ENCODE measurements around the gene C12orf76.
"Not testable (repeated sequence)": the region's sequence is repeated elsewhere in the genome, so short reads cannot be mapped to it uniquely, and the experiment has no call there.

The C12orf76 gene

GRCh38 chr12:110048242-110049027 is at the start of gene C12orf76:
TSS of gene C12orf76 (minus strand) at chr12:110048522. CDS start at chr12:110048495, 27 bp downstream.
- DNase-seq (ENCODE audit: low read depth), result peak; percentile 98
- TF ChIP-seq CTCF (conservative IDR thresholded peaks at IDR 0.05; ENCODE audit: low read depth, low read length), result no peak
- H3K4me3 ChIP-seq (ENCODE audit: low read depth, low read length), result peak within 1 kb of the TSS; percentile 94

GRCh38 chr12:110093631-110094311 is 45.4 kb upstream of the C12orf76 start:
- TF ChIP-seq CTCF (conservative IDR thresholded peaks at IDR 0.05; ENCODE audit: low read depth, low read length), result no peak
- DNase-seq (ENCODE audit: low read depth), result no peak
- no peak overlapping the region for H3K4me3 ChIP-seq (ENCODE audit: low read depth, low read length)

GRCh38 chr12:110091136-110091711 is 42.9 kb upstream of the C12orf76 start:
- H3K4me3 ChIP-seq (ENCODE audit: low read depth, low read length), result no peak overlapping the region
- no peak for TF ChIP-seq CTCF (conservative IDR thresholded peaks at IDR 0.05; ENCODE audit: low read depth, low read length)
- no peak for DNase-seq (ENCODE audit: low read depth)

- no peak for DNase-seq (ENCODE audit: low read depth)
- no peak overlapping the region for H3K4me3 ChIP-seq (ENCODE audit: low read depth, low read length)
- TF ChIP-seq CTCF (conservative IDR thresholded peaks at IDR 0.05; ENCODE audit: low read depth, low read length), result no peak
Measured at GRCh38 chr12:110090266-110091135, 42.2 kb upstream of the C12orf76 start.

- TF ChIP-seq CTCF (conservative IDR thresholded peaks at IDR 0.05; ENCODE audit: low read depth, low read length), result no peak
- DNase-seq (ENCODE audit: low read depth), result no peak
- H3K4me3 ChIP-seq (ENCODE audit: low read depth, low read length), result no peak overlapping the region
Measured at GRCh38 chr12:110088936-110089335, 40.6 kb upstream of the C12orf76 start.

- not testable (repeated sequence) for DNase-seq (ENCODE audit: low read depth); H3K4me3 ChIP-seq (ENCODE audit: low read depth, low read length)
Measured at GRCh38 chr12:110088216-110088615, 39.9 kb upstream of the C12orf76 start.

All from choroid plexus epithelial cell (primary cell).